Endothelial cell of umbilical vein (primary cell): ENCODE measurements around the gene PDHX. TPM values are rescaled to one million over a fixed set of nuclear protein-coding genes. Genes with fewer than 3 reads are reported as not detected.

ENCODE experiments used
- BruUV-seq: library from RNA; stranded (reverse); fragments of 400-500 nt; replicated peaks from 2 replicates; lab custom pipeline; 2021; lab: Mats Ljungman, UMichigan
- CTCF ChIA-PET: fragments of 300-600, 350-600 bp; sonication (Branson Sonifier 250); formaldehyde crosslinking; loops from one replicate; lab custom pipeline; 2021; ENCODE audit warnings: antibody characterized with exemption, inconsistent platforms; lab: Charles Lee
- POLR2A ChIA-PET: fragments of 300-600, 350-600 bp; sonication (Branson Sonifier 250); formaldehyde crosslinking; loops from one replicate; lab custom pipeline; 2021; ENCODE audit warnings: antibody characterized with exemption, inconsistent platforms; lab: Charles Lee
- DNase-seq: peaks from one replicate; pipeline ENCODE4 v3.0.0-alpha.2; 2011; ENCODE audit warnings: low read depth, low spot score
- FAIRE-seq: peaks from 2 replicates; lab custom pipeline; 2011; peaks lifted over from hg19 to GRCh38; lab: Jason Lieb, UNC
- H2AFZ ChIP-seq: 2 replicates; pipeline ENCODE4 v1.6.0; 2012; ENCODE audit warnings: low read depth, low read length, control low read depth, inconsistent platforms
- H3K27ac ChIP-seq: 2 replicates; pipeline ENCODE4 v1.5.1; 2011; ENCODE audit warnings: low read depth, mild to moderate bottlenecking, control low read depth, low read length, moderate library complexity; ENCODE audit not compliant: insufficient read depth
- H3K27me3 ChIP-seq, 2 experiments: 2 replicates each; pipeline versions ENCODE4 v1.6.0 to v1.6.1; 2011; ENCODE audit warnings: low read length in 2 of 2, mixed read lengths in 1 of 2; ENCODE audit not compliant: control insufficient read depth in 2 of 2, insufficient read depth in 2 of 2
- H3K36me3 ChIP-seq, 2 experiments: 2 replicates in 1 of 2; 3 replicates in 1 of 2; pipeline ENCODE4 v1.5.1; 2011; ENCODE audit warnings: low read length in 2 of 2, mild to moderate bottlenecking in 1 of 2, moderate library complexity in 1 of 2; ENCODE audit not compliant: control insufficient read depth in 2 of 2, insufficient read depth in 2 of 2; ENCODE audit errors: extremely low read depth in 1 of 2
- H3K4me1 ChIP-seq: 3 replicates; pipeline ENCODE4 v1.5.1; 2011; ENCODE audit warnings: mild to moderate bottlenecking, low read length; ENCODE audit not compliant: control insufficient read depth, insufficient read depth; ENCODE audit errors: extremely low read depth
- H3K4me2 ChIP-seq: 2 replicates; pipeline ENCODE4 v1.6.1; 2011; ENCODE audit warnings: low read length, control low read depth, mixed read lengths; ENCODE audit not compliant: insufficient read depth
- H3K4me3 ChIP-seq, 3 experiments: fragments of 200-600 bp in 1 of 3; sonication (generic), shearing (Covaris generic) in 1 of 3; replicated peaks in 1 of 3; 2 replicates each; pipeline ENCODE4 v1.5.1; 2011 to 2016; ENCODE audit warnings: control low read depth in 3 of 3, low read length in 3 of 3, mild to moderate bottlenecking in 2 of 3, inconsistent platforms in 1 of 3, low read depth in 1 of 3, moderate library complexity in 1 of 3; ENCODE audit not compliant: insufficient read depth in 1 of 3
- H3K79me2 ChIP-seq: 2 replicates; pipeline ENCODE4 v1.6.0; 2012; ENCODE audit warnings: low read length, inconsistent platforms; ENCODE audit not compliant: control insufficient read depth, insufficient read depth
- H3K9ac ChIP-seq: replicated peaks from 2 replicates; pipeline ENCODE3; 2011; ENCODE audit warnings: low read length, control low read depth; ENCODE audit not compliant: insufficient read depth; ENCODE audit errors: extremely low read depth
- H3K9me1 ChIP-seq: replicated peaks from 3 replicates; pipeline ENCODE4 v1.6.0; 2011; ENCODE audit warnings: mild to moderate bottlenecking, low read length; ENCODE audit not compliant: control insufficient read depth, insufficient read depth; ENCODE audit errors: extremely low read depth
- H3K9me3 ChIP-seq: replicated peaks from 2 replicates; pipeline ENCODE4 v1.5.1; 2012; ENCODE audit warnings: low read length, inconsistent platforms; ENCODE audit not compliant: control insufficient read depth, insufficient read depth
- H4K20me1 ChIP-seq: replicated peaks from 2 replicates; pipeline ENCODE3; 2011; ENCODE audit warnings: mild to moderate bottlenecking, low read length; ENCODE audit not compliant: control insufficient read depth, insufficient read depth; ENCODE audit errors: extremely low read depth
- CTCF ChIP-seq, 2 donors: IDR thresholded peaks; 1 replicate in 1 of 2; 2 replicates in 1 of 2; pipeline ENCODE4 v1.5.1; 2011; ENCODE audit warnings: low read length in 2 of 2, mild to moderate bottlenecking in 2 of 2, moderate library complexity in 2 of 2, control low read depth in 1 of 2, inconsistent platforms in 1 of 2, low read depth in 1 of 2; ENCODE audit not compliant: insufficient read depth in 1 of 2; ENCODE audit errors: extremely low read depth in 1 of 2
- EZH2 ChIP-seq: IDR thresholded peaks from 2 replicates; pipeline ENCODE4 v1.6.1; 2012; ENCODE audit warnings: borderline replicate concordance, low read depth, mild to moderate bottlenecking, moderate library complexity, low read length, inconsistent platforms; ENCODE audit not compliant: severe bottlenecking
- FOS ChIP-seq: IDR thresholded peaks from 2 replicates; pipeline ENCODE4 v1.6.1; 2011; ENCODE audit warnings: mild to moderate bottlenecking, low read length, moderate library complexity, borderline replicate concordance; ENCODE audit not compliant: insufficient read depth
- GATA2 ChIP-seq: IDR thresholded peaks from 2 replicates; pipeline ENCODE4 v1.7.0; 2011; ENCODE audit warnings: low read depth, mild to moderate bottlenecking, moderate library complexity, mixed read lengths, low read length; ENCODE audit not compliant: insufficient read length, insufficient read depth
- JUN ChIP-seq: IDR thresholded peaks from 2 replicates; pipeline ENCODE4 v1.6.1; 2011; ENCODE audit warnings: borderline replicate concordance, low read depth; ENCODE audit not compliant: insufficient read length, insufficient read depth
- MYC ChIP-seq: IDR thresholded peaks from one replicate; pipeline ENCODE4 v1.6.1; 2011; ENCODE audit warnings: mild to moderate bottlenecking, low read depth, low read length
- POLR2A ChIP-seq: IDR thresholded peaks from 2 replicates; pipeline ENCODE4 v1.6.1; 2012; ENCODE audit warnings: low read depth, mild to moderate bottlenecking, control low read depth, low read length
- POLR2AphosphoS5 ChIP-seq: IDR thresholded peaks from 2 replicates; pipeline ENCODE4 v1.6.1; 2012; ENCODE audit warnings: low read depth, mild to moderate bottlenecking, control low read depth, low read length, moderate library complexity; ENCODE audit not compliant: insufficient read depth
- dilution Hi-C: fragments of 300-500 bp; cut with MboI; formaldehyde crosslinking; loops from one replicate; pipeline ENCODE4 v1.15.0; 2019; ENCODE audit warnings: low sequenced_read_pairs; ENCODE audit not compliant: extremely low pct_ligation_motif_present
- intact Hi-C: fragments of 100-400 bp; cut with micrococcal nuclease; formaldehyde crosslinking; loops from one replicate; pipeline ENCODE4 v1.10.0; 2022
- polyA plus RNA-seq, 4 experiments: library from polyadenylated mRNA; depleted of rRNA in 3 of 4; stranded (reverse) in 3 of 4; unstranded in 1 of 4; fragments of >200 nt; gene quantifications; 2 replicates each; pipeline versions ENCODE4 v1.2.1 to v1.2.3, GENCODE V29; 2011 to 2012; ENCODE audit warnings: missing spikeins in 1 of 4
- total RNA-seq: library from RNA; stranded (reverse); gene quantifications from 2 replicates; pipeline ENCODE4 v1.2.3, GENCODE V29; 2021
- TF ChIP-seq, protein P1 (sequence below): IDR thresholded peaks from 2 replicates; pipeline ENCODE4 v1.6.1; 2011; ENCODE audit not compliant: insufficient read depth, insufficient read length

PDHX gene
- total and polyA plus RNA-seq, 2 donors (not counting 3 experiments of a cell fraction or from before 2014, with no cell fraction given): 10.5 to 30.5 TPM

GRCh38 chr11:34971928-34972327, 55.5 kb downstream of the PDHX start:
- no peak for FAIRE-seq
- no peaks in the 10 kb centered on the region for H3K9me3 ChIP-seq
- H3K79me2 ChIP-seq: peaks cover 2% of the 10 kb centered on the region
- no peaks in the 10 kb centered on the region for H4K20me1 ChIP-seq
- no peak overlapping the region for H2AFZ ChIP-seq
- no peak overlapping the region for H3K27ac ChIP-seq
- peaks cover 0 to 3% of the 10 kb centered on the region in 2 experiments for H3K36me3 ChIP-seq
- no peak overlapping the region for H3K9ac ChIP-seq
- DNase-seq: no peak
- no peak for TF ChIP-seq JUN
- TF ChIP-seq EZH2: no peak
- TF ChIP-seq POLR2A: no peak
- TF ChIP-seq, protein P1, sequence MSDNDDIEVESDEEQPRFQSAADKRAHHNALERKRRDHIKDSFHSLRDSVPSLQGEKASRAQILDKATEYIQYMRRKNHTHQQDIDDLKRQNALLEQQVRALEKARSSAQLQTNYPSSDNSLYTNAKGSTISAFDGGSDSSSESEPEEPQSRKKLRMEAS: no peak
- no peak for TF ChIP-seq GATA2
- no peak for TF ChIP-seq CTCF (IDR thresholded peaks at IDR 0.05; ENCODE audit: extremely low read depth in 1 of 2, insufficient read depth in 1 of 2, low read depth in 1 of 2, low read length in 2 of 2)
- no peak for TF ChIP-seq MYC
- TF ChIP-seq FOS: no peak
- TF ChIP-seq POLR2AphosphoS5: no peak
- dilution Hi-C loops: no loop called here
- no peak overlapping the region for H3K4me2 ChIP-seq
- CTCF ChIA-PET: interaction anchor here (1.1 to 1.4 kb wide), 3 partner anchors 14 to 45 kb away, joined by 3 read pairs; no protein-coding TSS in a partner anchor
- H3K4me3 ChIP-seq: no peak overlapping the region
- H3K9me1 ChIP-seq: no peaks in the 10 kb centered on the region
- intact Hi-C loops: loop anchor here (10.0 kb wide), 1 partner anchor 1533 kb away; no protein-coding TSS in a partner anchor
- no peaks in the 10 kb centered on the region for H3K27me3 ChIP-seq
- no TSS peak for BruUV-seq
- H3K4me1 ChIP-seq: peaks cover 24% of the 10 kb centered on the region
- POLR2A ChIA-PET: no interaction called here
